ENCODE measurements around the gene YBX3. TPM values are rescaled to one million over a fixed set of nuclear protein-coding genes. Genes with fewer than 3 reads are reported as not detected.
A peak's percentile ranks its signal among the peaks of the same experiment; 100 is the strongest.

The YBX3 gene
- total and polyA plus RNA-seq, 5 donors from 2014 or later, result 2.3 to 12.2 (median 3.5) TPM

DNA sequence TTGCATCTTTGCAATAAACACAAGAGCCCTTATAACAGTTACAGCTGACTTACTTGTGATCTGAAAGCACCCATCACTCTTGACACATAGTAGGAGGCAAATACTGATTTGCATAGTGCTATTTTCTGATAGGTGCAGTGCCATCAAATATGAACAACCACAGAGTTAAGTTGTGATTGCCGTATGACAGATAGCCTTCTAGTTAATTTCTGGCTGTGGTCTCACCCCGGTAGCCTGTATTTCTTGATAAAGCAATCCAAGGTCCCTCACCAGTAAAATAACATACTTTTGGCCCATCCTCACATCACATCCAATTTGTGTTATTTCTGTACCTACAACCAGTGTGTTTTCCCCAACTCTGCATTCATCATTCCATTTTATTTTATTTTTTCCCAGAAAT lies 26.0 kb downstream of the YBX3 start:
- no peaks in the 10 kb centered on the region for H3K9me3 ChIP-seq (ENCODE audit: control insufficient read depth in 2 of 2, low read length in 2 of 2)
- H3K4me1 Mint-ChIP-seq, result peaks cover 0 to 15% (median 9%) of the 10 kb centered on the region in 4 donors
- no peaks in the 10 kb centered on the region for H3K36me3 ChIP-seq (ENCODE audit: control insufficient read depth, insufficient read depth, low read length)
- H3K27me3 ChIP-seq (ENCODE audit: control insufficient read depth, insufficient read depth, low read length), result no peaks in the 10 kb centered on the region
- H3K36me3 Mint-ChIP-seq, result no peaks in the 10 kb centered on the region
- peaks cover 0 to 2% (median 0%) of the 10 kb centered on the region in 7 donors for H3K9me3 Mint-ChIP-seq
- H3K27ac Mint-ChIP-seq, result no peak overlapping the region
- H3K4me1 ChIP-seq (ENCODE audit: control insufficient read depth, insufficient read depth, low read length, poor library complexity, severe bottlenecking), result no peaks in the 10 kb centered on the region
- DNase-seq (no peak), ATAC-seq (ENCODE audit: low read depth in 2 of 2) (no peak)
- no peak overlapping the region for H3K4me3 ChIP-seq (ENCODE audit: low read depth, low read length)
- no peak overlapping the region for H3K4me3 Mint-ChIP-seq
- H3K27ac ChIP-seq (ENCODE audit: insufficient read depth, low read length, poor library complexity, severe bottlenecking), result no peak overlapping the region
- H3K27me3 Mint-ChIP-seq, result peaks cover 11% of the 10 kb centered on the region

DNA sequence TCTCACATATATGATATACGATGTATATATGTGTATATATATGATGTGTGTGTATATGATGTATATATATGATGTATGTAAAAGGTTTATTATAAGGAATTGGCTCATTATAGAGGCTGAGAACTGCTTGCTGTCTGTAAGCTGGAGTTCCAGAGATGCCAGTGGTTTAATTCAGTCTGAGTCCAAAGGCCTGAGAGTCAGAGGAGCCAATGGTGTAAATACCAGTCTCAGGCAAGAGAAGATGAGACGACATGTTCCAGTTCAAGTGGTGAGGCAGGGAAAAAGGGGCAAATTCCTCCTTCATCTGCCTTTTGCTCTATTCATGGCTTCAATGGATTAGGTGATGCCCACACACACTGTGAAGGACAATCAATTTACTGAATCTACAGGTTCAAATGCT lies 32.2 kb downstream of the YBX3 start:
- peaks cover 2% of the 10 kb centered on the region for H3K27me3 ChIP-seq (ENCODE audit: control insufficient read depth, insufficient read depth, low read length)
- no peak overlapping the region for H3K27ac ChIP-seq (ENCODE audit: insufficient read depth, low read length, poor library complexity, severe bottlenecking)
- DNase-seq, result no peak
- H3K4me1 ChIP-seq (ENCODE audit: control insufficient read depth, insufficient read depth, low read length, poor library complexity, severe bottlenecking), result no peaks in the 10 kb centered on the region
- H3K36me3 Mint-ChIP-seq, result no peaks in the 10 kb centered on the region
- peaks cover 0 to 10% (median 2%) of the 10 kb centered on the region in 7 donors for H3K9me3 Mint-ChIP-seq
- H3K9me3 ChIP-seq (ENCODE audit: control insufficient read depth in 2 of 2, low read length in 2 of 2), result peaks cover 0 to 3% of the 10 kb centered on the region in 2 experiments
- no peaks in the 10 kb centered on the region for H3K4me1 Mint-ChIP-seq
- no peak overlapping the region for H3K4me3 ChIP-seq (ENCODE audit: low read depth, low read length)
- H3K27me3 Mint-ChIP-seq, result peaks cover 18% of the 10 kb centered on the region
- no peak for ATAC-seq (ENCODE audit: low read depth in 2 of 2)
- H3K36me3 ChIP-seq (ENCODE audit: control insufficient read depth, insufficient read depth, low read length), result no peaks in the 10 kb centered on the region
- H3K27ac Mint-ChIP-seq, result no peak overlapping the region
- no peak overlapping the region for H3K4me3 Mint-ChIP-seq

DNA sequence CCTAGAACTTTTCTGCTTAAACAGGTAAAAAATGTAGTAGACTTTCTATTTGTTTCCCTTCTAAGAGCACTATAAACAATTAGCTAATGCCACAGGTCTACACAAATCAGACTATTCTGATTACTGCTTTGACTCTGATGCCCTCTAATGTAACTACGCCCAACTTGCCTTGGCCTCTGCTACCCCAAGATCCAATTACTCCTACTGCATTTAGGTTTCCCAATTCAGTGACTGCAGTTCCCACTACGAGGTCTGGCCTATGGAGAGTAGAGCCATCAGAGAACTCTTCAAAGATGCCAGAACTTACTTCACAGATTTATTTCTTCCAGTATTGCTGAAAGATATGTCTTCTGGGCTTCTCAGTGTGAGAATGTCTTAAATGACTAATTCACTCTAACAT lies 34.0 kb downstream of the YBX3 start:
- Mint-ChIP-seq H3K36me3 (no peaks in the 10 kb centered on the region), H3K27ac (no peak overlapping the region), H3K4me1 (no peaks in the 10 kb centered on the region), H3K9me3 (peaks cover 0 to 10% (median 3%) of the 10 kb centered on the region in 7 donors), H3K4me3 (no peak overlapping the region), H3K27me3 (peaks cover 12% of the 10 kb centered on the region)
- Histone ChIP-seq H3K27ac (ENCODE audit: insufficient read depth, low read length, poor library complexity, severe bottlenecking) (no peak overlapping the region), H3K4me1 (ENCODE audit: control insufficient read depth, insufficient read depth, low read length, poor library complexity, severe bottlenecking) (no peaks in the 10 kb centered on the region), H3K27me3 (ENCODE audit: control insufficient read depth, insufficient read depth, low read length) (peaks cover 8% of the 10 kb centered on the region), H3K36me3 (ENCODE audit: control insufficient read depth, insufficient read depth, low read length) (no peaks in the 10 kb centered on the region), H3K9me3 (ENCODE audit: control insufficient read depth in 2 of 2, low read length in 2 of 2) (peaks cover 0 to 3% of the 10 kb centered on the region in 2 experiments), H3K4me3 (ENCODE audit: low read depth, low read length) (no peak overlapping the region)
- DNase-seq (no peak), ATAC-seq (ENCODE audit: low read depth in 2 of 2) (no peak)

DNA sequence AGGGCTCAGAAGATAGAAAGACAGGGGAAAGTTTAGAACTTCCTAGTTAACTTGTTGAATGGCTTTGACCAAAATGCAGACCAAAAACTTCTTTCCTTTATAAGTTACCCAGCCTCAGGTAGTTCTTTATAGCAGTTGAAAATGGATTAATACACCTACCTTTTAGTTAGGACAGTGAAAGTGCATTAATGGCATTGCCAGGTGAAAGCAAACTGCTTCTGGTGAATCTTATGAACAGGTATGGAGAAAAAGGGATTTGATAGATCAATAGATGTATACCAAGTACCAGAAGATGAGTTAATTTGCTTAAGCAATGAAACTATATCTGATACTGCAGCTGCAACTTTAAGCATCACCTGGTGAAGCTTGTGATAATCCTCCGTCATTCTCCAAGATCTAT lies 35.1 kb downstream of the YBX3 start:
- Mint-ChIP-seq H3K27me3 (peaks cover 7% of the 10 kb centered on the region), H3K4me1 (no peaks in the 10 kb centered on the region), H3K36me3 (no peaks in the 10 kb centered on the region), H3K4me3 (no peak overlapping the region), H3K27ac (no peak overlapping the region), H3K9me3 (peaks cover 0 to 10% (median 3%) of the 10 kb centered on the region in 7 donors)
- ATAC-seq (ENCODE audit: low read depth in 2 of 2) (no peak), DNase-seq (no peak)
- H3K27ac ChIP-seq (ENCODE audit: insufficient read depth, low read length, poor library complexity, severe bottlenecking), result no peak overlapping the region
- H3K36me3 ChIP-seq (ENCODE audit: control insufficient read depth, insufficient read depth, low read length), result no peaks in the 10 kb centered on the region
- peaks cover 0 to 3% of the 10 kb centered on the region in 2 experiments for H3K9me3 ChIP-seq (ENCODE audit: control insufficient read depth in 2 of 2, low read length in 2 of 2)
- H3K4me1 ChIP-seq (ENCODE audit: control insufficient read depth, insufficient read depth, low read length, poor library complexity, severe bottlenecking), result no peaks in the 10 kb centered on the region
- no peak overlapping the region for H3K4me3 ChIP-seq (ENCODE audit: low read depth, low read length)
- peaks cover 8% of the 10 kb centered on the region for H3K27me3 ChIP-seq (ENCODE audit: control insufficient read depth, insufficient read depth, low read length)

DNA sequence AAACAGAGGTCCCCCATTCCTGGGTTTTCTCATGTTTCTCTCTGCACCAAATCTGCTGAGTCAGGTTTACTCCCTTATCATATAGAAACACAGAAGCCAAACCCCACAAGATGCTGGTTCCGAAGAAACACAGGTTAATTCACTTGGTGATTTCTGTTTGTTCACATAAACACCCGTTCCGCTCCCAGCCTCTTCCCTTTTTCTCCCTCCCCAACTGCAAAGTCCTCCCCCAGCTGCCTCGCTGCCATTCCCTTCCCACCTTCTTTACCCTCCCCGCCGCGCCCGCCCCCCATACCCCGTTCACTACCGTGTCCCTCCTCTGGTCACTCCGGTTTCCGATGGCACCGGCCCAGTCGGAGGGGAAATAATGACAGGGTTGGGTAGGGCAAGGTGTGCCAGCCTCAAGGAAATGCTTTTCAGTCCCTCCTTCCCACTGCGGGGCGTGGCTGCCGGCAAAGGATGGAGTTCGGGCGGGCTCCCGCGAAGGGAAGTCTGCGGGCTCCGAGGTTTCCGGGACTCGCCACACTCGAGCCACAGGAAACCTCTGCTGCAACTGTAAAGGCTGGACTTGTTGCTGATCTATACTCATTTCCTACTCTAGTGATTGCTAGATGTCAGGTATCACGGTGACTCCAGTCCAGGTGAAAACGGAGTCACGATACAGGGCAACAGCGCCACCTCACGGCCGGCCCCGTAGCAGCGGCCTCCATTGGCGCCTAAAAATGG lies 49.3 kb downstream of the YBX3 start, which contains the start of gene STYK1:
Gene STYK1, minus strand, starts transcription at position 394 of the 726 bp plus-strand sequence. CDS start 39,434 bp downstream, outside the sequence.
- H3K36me3 ChIP-seq (ENCODE audit: control insufficient read depth, insufficient read depth, low read length), result no peaks in the 10 kb centered on the region
- Mint-ChIP-seq H3K27ac (no peak within 1 kb of the TSS), H3K36me3 (no peaks in the 10 kb centered on the region), H3K4me3 (peak within 1 kb of the TSS in 3 of 4 donors; percentile 74 to 87 (median 76)), H3K4me1 (peaks cover 10 to 37% (median 24%) of the 10 kb centered on the region in 4 donors), H3K9me3 (peaks cover 0 to 5% (median 2%) of the 10 kb centered on the region in 7 donors), H3K27me3 (peaks cover 63% of the 10 kb centered on the region)
- ATAC-seq (ENCODE audit: low read depth in 2 of 2) (peak; percentile 67 to 72), DNase-seq (peak; percentile 15 to 68 (median 39))
- H3K9me3 ChIP-seq (ENCODE audit: control insufficient read depth in 2 of 2, low read length in 2 of 2), result no peaks in the 10 kb centered on the region
- H3K27ac ChIP-seq (ENCODE audit: insufficient read depth, low read length, poor library complexity, severe bottlenecking), result no peak within 1 kb of the TSS
- peak within 1 kb of the TSS; percentile 4 for H3K4me3 ChIP-seq (ENCODE audit: low read depth, low read length)
- H3K27me3 ChIP-seq (ENCODE audit: control insufficient read depth, insufficient read depth, low read length), result peaks cover 27% of the 10 kb centered on the region
- peaks cover 17% of the 10 kb centered on the region for H3K4me1 ChIP-seq (ENCODE audit: control insufficient read depth, insufficient read depth, low read length, poor library complexity, severe bottlenecking)

DNA sequence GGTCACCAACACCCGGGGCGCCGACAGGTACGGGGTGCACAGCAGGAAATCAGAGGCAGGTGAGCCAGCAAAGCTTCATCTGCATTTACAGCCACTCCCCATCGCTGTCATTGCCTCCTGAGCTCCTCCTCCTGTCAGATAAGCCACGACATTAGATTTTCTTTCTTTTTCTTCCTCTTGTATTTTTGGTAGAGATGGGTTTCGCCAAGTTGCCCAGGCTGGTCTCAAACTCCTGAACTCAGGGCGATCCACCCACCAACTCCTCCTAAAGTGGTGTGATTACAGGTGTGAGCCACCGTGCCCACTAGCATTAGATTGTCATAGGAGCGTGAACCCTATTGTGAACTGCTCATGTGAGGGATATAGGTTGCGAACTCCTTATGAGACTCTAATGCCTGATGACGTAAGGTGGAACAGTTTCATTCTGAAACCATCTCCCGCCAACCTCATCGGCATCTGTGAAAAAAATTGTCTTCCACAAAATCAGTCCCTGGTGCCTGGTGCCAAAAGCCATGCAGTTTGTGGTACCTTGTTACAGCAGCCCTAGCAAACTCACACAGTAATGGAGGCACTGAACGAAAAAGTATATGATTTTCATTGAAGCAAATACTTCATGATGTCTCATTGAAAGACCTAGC lies 50.8 kb downstream of the YBX3 start:
- Mint-ChIP-seq H3K9me3 (peaks cover 0 to 7% (median 2%) of the 10 kb centered on the region in 7 donors), H3K27ac (no peak overlapping the region), H3K4me3 (peak overlapping the region in 2 of 4 donors; percentile 17 to 64), H3K27me3 (peaks cover 74% of the 10 kb centered on the region), H3K4me1 (peaks cover 10 to 41% (median 27%) of the 10 kb centered on the region in 4 donors), H3K36me3 (no peaks in the 10 kb centered on the region)
- DNase-seq, result peak in 1 of 3 donors; percentile 18
- no peak for ATAC-seq (ENCODE audit: low read depth in 2 of 2)
- H3K27me3 ChIP-seq (ENCODE audit: control insufficient read depth, insufficient read depth, low read length), result peaks cover 26% of the 10 kb centered on the region
- no peaks in the 10 kb centered on the region for H3K9me3 ChIP-seq (ENCODE audit: control insufficient read depth in 2 of 2, low read length in 2 of 2)
- H3K4me3 ChIP-seq (ENCODE audit: low read depth, low read length), result no peak overlapping the region
- H3K36me3 ChIP-seq (ENCODE audit: control insufficient read depth, insufficient read depth, low read length), result no peaks in the 10 kb centered on the region
- H3K4me1 ChIP-seq (ENCODE audit: control insufficient read depth, insufficient read depth, low read length, poor library complexity, severe bottlenecking), result peaks cover 17% of the 10 kb centered on the region
- no peak overlapping the region for H3K27ac ChIP-seq (ENCODE audit: insufficient read depth, low read length, poor library complexity, severe bottlenecking)

DNA sequence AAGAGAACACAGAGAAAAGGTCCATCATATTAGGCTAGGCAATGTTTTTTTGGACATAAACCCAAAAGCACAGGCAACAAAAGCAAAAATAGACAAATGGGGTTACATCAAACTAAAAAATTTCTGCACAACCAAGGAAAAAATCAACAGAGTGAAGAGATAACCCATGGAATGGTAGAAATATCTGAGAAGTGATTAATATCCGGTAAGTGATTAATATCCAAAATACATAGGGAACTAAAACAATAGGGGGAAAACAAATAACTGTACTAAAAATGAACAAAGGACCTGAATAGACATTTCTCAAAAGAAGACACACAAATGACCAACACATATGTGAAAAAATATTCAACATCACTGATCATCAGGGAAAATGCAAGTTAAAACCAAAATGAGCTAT lies 53.6 kb downstream of the YBX3 start:
- Histone ChIP-seq H3K4me3 (ENCODE audit: low read depth, low read length) (no peak overlapping the region), H3K4me1 (ENCODE audit: control insufficient read depth, insufficient read depth, low read length, poor library complexity, severe bottlenecking) (peaks cover 11% of the 10 kb centered on the region), H3K27ac (ENCODE audit: insufficient read depth, low read length, poor library complexity, severe bottlenecking) (no peak overlapping the region), H3K36me3 (ENCODE audit: control insufficient read depth, insufficient read depth, low read length) (no peaks in the 10 kb centered on the region), H3K9me3 (ENCODE audit: control insufficient read depth in 2 of 2, low read length in 2 of 2) (no peaks in the 10 kb centered on the region), H3K27me3 (ENCODE audit: control insufficient read depth, insufficient read depth, low read length) (peaks cover 13% of the 10 kb centered on the region)
- H3K9me3 Mint-ChIP-seq, result peaks cover 0 to 4% (median 2%) of the 10 kb centered on the region in 7 donors
- no peaks in the 10 kb centered on the region for H3K36me3 Mint-ChIP-seq
- DNase-seq (no peak), ATAC-seq (ENCODE audit: low read depth in 2 of 2) (no peak)
- peaks cover 57% of the 10 kb centered on the region for H3K27me3 Mint-ChIP-seq
- H3K4me3 Mint-ChIP-seq, result no peak overlapping the region
- no peak overlapping the region for H3K27ac Mint-ChIP-seq
- H3K4me1 Mint-ChIP-seq, result peaks cover 4 to 35% (median 22%) of the 10 kb centered on the region in 4 donors

Measured in CD4-positive, CD25-positive, alpha-beta regulatory T cell (primary cell).